Glutamatergic neuron (in vitro differentiated cells): ENCODE measurements around the gene EDN1. TPM values are rescaled to one million over a fixed set of nuclear protein-coding genes. Genes with fewer than 3 reads are reported as not detected.

ENCODE experiments used
- DNase-seq: peaks from one replicate; pipeline ENCODE4 v3.0.0; 2022
- H3K27ac Mint-ChIP-seq: one replicate; pipeline ENCODE4 v1.8.0; 2020; ENCODE audit warnings: mild to moderate bottlenecking, mixed read lengths, inconsistent platforms; ENCODE audit not compliant: unreplicated experiment
- H3K27me3 Mint-ChIP-seq: one replicate; pipeline ENCODE4 v1.8.0; 2020; ENCODE audit warnings: mild to moderate bottlenecking, moderate library complexity, mixed read lengths, inconsistent platforms; ENCODE audit not compliant: unreplicated experiment
- H3K36me3 Mint-ChIP-seq: one replicate; pipeline ENCODE4 v1.8.0; 2020; ENCODE audit warnings: mild to moderate bottlenecking, mixed read lengths, inconsistent platforms; ENCODE audit not compliant: unreplicated experiment
- H3K4me1 Mint-ChIP-seq: one replicate; pipeline ENCODE4 v1.8.0; 2020; ENCODE audit warnings: mild to moderate bottlenecking, low read depth, mixed read lengths, inconsistent platforms; ENCODE audit not compliant: unreplicated experiment
- H3K4me3 Mint-ChIP-seq: one replicate; pipeline ENCODE4 v1.8.0; 2020; ENCODE audit warnings: mild to moderate bottlenecking, mixed read lengths, inconsistent platforms; ENCODE audit not compliant: unreplicated experiment
- H3K9me3 Mint-ChIP-seq: one replicate; pipeline ENCODE4 v1.8.0; 2020; ENCODE audit warnings: mild to moderate bottlenecking, moderate library complexity, mixed read lengths, inconsistent platforms; ENCODE audit not compliant: unreplicated experiment
- total RNA-seq: library from RNA; stranded (reverse); fragmentation: NEBNext Ultra II Directional; extraction: Animal tissue kit (Norgen Biotek cat#: 25700); gene quantifications from one replicate; pipeline ENCODE4 v1.2.1, GENCODE V29; 2021; ENCODE audit not compliant: unreplicated experiment
- TF ChIP-seq, protein P1 (sequence below): fragments of 200-600 bp; sonication (generic); IDR thresholded peaks from one replicate; pipeline ENCODE4 v1.5.0; 2021; ENCODE audit not compliant: partially characterized antibody, unreplicated experiment

Gene EDN1
- total RNA-seq, 1 donor from 2014 or later = 0.54 TPM

DNA sequence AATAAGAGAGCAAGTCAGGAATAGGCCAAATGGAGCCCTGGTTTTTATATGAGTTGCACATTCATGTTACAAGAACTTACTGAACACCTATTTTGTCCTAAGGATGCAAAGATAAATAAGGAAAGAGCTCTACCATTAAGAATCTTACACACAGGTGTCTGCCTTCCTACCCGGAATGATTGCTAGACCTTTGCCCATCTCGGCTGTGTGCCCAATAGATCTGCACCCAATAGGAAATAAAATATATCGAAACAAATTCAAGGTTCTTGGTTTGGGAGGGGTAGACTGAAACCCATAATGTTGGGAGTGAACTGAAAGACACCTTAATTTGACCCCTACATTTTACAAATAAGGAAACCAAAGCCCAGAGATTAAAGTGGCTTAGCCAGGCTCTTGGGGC lies 48.9 kb downstream of the EDN1 start:
- TF ChIP-seq, protein P1, sequence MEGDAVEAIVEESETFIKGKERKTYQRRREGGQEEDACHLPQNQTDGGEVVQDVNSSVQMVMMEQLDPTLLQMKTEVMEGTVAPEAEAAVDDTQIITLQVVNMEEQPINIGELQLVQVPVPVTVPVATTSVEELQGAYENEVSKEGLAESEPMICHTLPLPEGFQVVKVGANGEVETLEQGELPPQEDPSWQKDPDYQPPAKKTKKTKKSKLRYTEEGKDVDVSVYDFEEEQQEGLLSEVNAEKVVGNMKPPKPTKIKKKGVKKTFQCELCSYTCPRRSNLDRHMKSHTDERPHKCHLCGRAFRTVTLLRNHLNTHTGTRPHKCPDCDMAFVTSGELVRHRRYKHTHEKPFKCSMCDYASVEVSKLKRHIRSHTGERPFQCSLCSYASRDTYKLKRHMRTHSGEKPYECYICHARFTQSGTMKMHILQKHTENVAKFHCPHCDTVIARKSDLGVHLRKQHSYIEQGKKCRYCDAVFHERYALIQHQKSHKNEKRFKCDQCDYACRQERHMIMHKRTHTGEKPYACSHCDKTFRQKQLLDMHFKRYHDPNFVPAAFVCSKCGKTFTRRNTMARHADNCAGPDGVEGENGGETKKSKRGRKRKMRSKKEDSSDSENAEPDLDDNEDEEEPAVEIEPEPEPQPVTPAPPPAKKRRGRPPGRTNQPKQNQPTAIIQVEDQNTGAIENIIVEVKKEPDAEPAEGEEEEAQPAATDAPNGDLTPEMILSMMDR = no peak
- no peak for DNase-seq
- Mint-ChIP-seq H3K4me3 (no peak overlapping the region), H3K9me3 (peaks cover 4% of the 10 kb centered on the region), H3K27me3 (peaks cover 2% of the 10 kb centered on the region), H3K36me3 (no peaks in the 10 kb centered on the region), H3K27ac (no peak overlapping the region), H3K4me1 (no peaks in the 10 kb centered on the region)

DNA sequence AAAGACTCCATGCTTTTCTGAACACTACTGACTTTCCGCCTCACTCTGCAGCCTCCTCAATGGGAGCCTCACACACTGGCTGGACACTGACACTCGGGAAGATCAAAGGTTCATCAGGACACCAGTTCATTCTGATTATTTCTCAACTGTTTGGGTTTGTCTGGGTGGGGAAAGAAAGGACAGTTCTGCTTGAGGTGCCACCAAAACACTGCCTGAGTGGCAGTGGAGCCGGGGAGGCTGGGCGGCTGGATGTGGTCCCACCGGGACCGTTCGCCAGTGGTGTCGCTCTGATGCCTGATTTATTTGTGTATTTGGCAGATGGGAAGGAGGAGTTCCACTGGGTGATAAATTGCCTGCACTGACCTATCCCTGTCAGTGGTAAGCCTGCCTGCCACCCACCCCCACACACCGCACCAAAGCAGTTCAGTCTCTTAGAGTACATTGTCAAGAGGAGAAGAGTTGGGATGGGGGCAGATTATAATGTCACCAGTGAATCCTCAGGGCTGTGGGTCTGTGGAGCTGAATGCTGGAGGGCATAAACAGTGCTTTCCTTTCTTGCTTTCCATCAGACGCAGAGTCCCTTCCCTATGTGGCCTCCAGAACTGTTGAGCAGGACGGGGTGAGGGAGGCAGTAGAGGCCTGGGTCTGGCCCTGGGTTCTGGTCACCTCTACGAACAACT lies 49.8 kb downstream of the EDN1 start:
- DNase-seq = no peak
- no peaks in the 10 kb centered on the region for H3K36me3 Mint-ChIP-seq
- peaks cover 4% of the 10 kb centered on the region for H3K9me3 Mint-ChIP-seq
- H3K4me1 Mint-ChIP-seq = no peaks in the 10 kb centered on the region
- no peak overlapping the region for H3K27ac Mint-ChIP-seq
- TF ChIP-seq, protein P1 = no peak
- H3K4me3 Mint-ChIP-seq = no peak overlapping the region
- peaks cover 2% of the 10 kb centered on the region for H3K27me3 Mint-ChIP-seq

DNA sequence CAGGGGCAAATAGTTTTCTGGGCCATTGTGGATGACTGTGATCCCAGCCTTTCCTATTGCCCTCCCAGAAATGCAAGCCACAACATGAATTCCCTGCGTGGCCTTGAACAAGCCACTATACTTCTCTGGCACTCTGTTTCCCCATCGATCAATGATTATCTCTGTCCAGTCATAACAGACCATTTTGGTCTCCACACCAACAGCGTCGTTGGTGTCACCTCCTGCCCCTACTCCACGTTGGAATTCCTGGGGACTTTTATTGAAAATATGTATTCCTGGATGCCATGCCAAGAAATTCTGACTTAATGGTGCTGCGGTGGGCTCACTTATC lies 50.3 kb downstream of the EDN1 start:
- Mint-ChIP-seq H3K9me3 (peaks cover 4% of the 10 kb centered on the region), H3K4me3 (no peak overlapping the region), H3K36me3 (no peaks in the 10 kb centered on the region), H3K27me3 (peaks cover 2% of the 10 kb centered on the region), H3K4me1 (no peaks in the 10 kb centered on the region), H3K27ac (no peak overlapping the region)
- TF ChIP-seq, protein P1 = no peak
- DNase-seq = no peak

DNA sequence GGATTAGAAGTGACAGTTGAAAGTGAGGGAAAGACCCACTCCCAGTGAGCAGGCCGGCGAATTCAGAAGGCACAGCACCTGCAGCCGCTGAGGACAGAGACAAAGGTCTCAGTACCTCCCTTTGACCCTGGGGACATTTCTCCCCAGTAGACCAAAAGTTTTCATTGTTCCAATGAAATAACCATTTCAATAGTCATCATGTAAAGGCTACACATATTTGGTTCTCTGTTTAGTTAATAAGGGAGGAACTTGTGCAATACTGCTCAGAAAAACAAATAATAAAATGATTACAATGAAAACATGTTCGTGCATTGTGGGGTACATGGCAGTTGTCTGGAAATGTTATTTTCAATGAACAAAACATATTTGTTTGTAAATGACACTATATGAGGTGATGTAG lies 52.5 kb downstream of the EDN1 start:
- H3K27me3 Mint-ChIP-seq = peaks cover 2% of the 10 kb centered on the region

DNA sequence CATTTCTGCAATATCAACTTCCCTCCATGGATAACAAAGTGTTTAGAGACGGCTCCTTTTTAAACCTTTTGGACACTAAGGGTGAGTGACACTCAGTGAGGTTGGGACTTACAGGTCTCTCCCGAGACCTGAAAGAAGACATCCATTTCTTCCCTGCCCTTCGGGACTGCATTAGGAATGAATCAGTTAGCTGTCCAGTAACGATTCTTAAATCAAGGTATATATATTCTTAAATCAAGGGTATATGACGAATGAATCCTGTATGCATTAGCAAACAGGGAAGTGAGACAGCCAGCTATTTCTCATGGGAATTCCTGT lies 52.9 kb downstream of the EDN1 start:
- H3K36me3 Mint-ChIP-seq = no peaks in the 10 kb centered on the region
- DNase-seq = no peak
- H3K27me3 Mint-ChIP-seq = peaks cover 2% of the 10 kb centered on the region
- TF ChIP-seq, protein P1 = no peak
- H3K4me1 Mint-ChIP-seq = no peaks in the 10 kb centered on the region
- no peak overlapping the region for H3K4me3 Mint-ChIP-seq
- peaks cover 4% of the 10 kb centered on the region for H3K9me3 Mint-ChIP-seq
- no peak overlapping the region for H3K27ac Mint-ChIP-seq

More for the DNA sequence above, 52.5 kb downstream of the EDN1 start:
- TF ChIP-seq, protein P1 = no peak
- peaks cover 4% of the 10 kb centered on the region for H3K9me3 Mint-ChIP-seq
- H3K36me3 Mint-ChIP-seq = no peaks in the 10 kb centered on the region
- no peaks in the 10 kb centered on the region for H3K4me1 Mint-ChIP-seq
- H3K27ac Mint-ChIP-seq = no peak overlapping the region
- no peak for DNase-seq
- H3K4me3 Mint-ChIP-seq = no peak overlapping the region
